Activated CD8-positive, alpha-beta T cell treated with anti-CD3 and anti-CD28 coated beads, Interleukin-2, amount 10 ng/mL, durations not matched to agents 7 days and 5 days (primary cell): ENCODE data around the gene ANKS6. TPM values are rescaled to one million over a fixed set of nuclear protein-coding genes. Genes with fewer than 3 reads are reported as not detected.
"Not testable (repeated sequence)": the region's sequence is repeated elsewhere in the genome, so short reads cannot be mapped to it uniquely, and the experiment has no call there.

Source experiments
- ATAC-seq: fragments of 150-1000 bp; cut with Tn5 transposase; one replicate; pipeline ENCODE4 v1.10.0; 2021; ENCODE audit warnings: moderate library complexity
- CTCF ChIA-PET: fragments of 350-600 bp; sonication (Branson Sonifier 250); formaldehyde crosslinking; loops from one replicate; lab custom pipeline; 2021; ENCODE audit warnings: antibody characterized with exemption; lab: Charles Lee
- POLR2A ChIA-PET: fragments of 350-600 bp; sonication (Branson Sonifier 250); formaldehyde crosslinking; loops from one replicate; lab custom pipeline; 2021; ENCODE audit warnings: antibody characterized with exemption; lab: Charles Lee
- DNase-seq: peaks from one replicate; pipeline ENCODE4 v3.0.0-alpha.2; 2020
- H3K27ac Mint-ChIP-seq: one replicate; pipeline ENCODE4 v1.8.0; 2021; ENCODE audit warnings: mild to moderate bottlenecking, mixed read lengths
- H3K27me3 Mint-ChIP-seq: one replicate; pipeline ENCODE4 v1.8.0; 2021; ENCODE audit warnings: low read depth, mixed read lengths
- H3K36me3 Mint-ChIP-seq: one replicate; pipeline ENCODE4 v1.8.0; 2021; ENCODE audit warnings: low read depth, mixed read lengths
- H3K4me1 Mint-ChIP-seq: one replicate; pipeline ENCODE4 v1.8.0; 2021; ENCODE audit warnings: low read depth, mixed read lengths
- H3K4me3 Mint-ChIP-seq: one replicate; pipeline ENCODE4 v1.8.0; 2021; ENCODE audit warnings: mild to moderate bottlenecking, mixed read lengths
- H3K9me3 Mint-ChIP-seq: one replicate; pipeline ENCODE4 v1.8.0; 2022; ENCODE audit warnings: mixed read lengths; ENCODE audit not compliant: insufficient read depth
- total RNA-seq, 2 experiments: library from RNA; stranded (reverse); gene quantifications; one replicate each; pipeline ENCODE4 v1.2.3, GENCODE V29; 2021

The ANKS6 gene
- total RNA-seq, 2 experiments from 2014 or later: 3.8 to 5.8 TPM

DNA sequence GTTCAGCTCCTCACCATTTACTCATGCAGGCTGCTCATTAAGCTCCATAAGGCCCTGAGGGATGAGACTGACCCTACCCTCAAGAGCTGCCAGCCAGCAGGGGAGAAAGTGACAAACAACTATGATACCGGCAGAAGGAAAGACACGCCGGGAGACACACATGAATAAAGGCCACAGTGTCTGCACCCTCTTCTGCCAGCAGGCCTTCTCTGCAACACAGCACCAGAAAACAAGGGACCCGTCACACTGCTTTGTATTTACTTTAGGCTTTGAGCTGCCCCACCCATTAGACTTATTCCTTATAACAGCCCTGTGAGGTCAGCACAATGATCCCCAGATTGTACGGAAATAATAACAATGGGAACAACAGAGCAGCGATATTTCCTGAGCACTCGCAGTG is 94.8 kb downstream of the ANKS6 start:
- Mint-ChIP-seq H3K4me1 (no peaks in the 10 kb centered on the region), H3K27ac (no peak overlapping the region), H3K36me3 (no peaks in the 10 kb centered on the region), H3K27me3 (peaks cover 31% of the 10 kb centered on the region), H3K4me3 (no peak overlapping the region), H3K9me3 (no peaks in the 10 kb centered on the region)
- ATAC-seq (no peak), DNase-seq (no peak)
- CTCF ChIA-PET: no interaction called here
- POLR2A ChIA-PET: no interaction called here

DNA sequence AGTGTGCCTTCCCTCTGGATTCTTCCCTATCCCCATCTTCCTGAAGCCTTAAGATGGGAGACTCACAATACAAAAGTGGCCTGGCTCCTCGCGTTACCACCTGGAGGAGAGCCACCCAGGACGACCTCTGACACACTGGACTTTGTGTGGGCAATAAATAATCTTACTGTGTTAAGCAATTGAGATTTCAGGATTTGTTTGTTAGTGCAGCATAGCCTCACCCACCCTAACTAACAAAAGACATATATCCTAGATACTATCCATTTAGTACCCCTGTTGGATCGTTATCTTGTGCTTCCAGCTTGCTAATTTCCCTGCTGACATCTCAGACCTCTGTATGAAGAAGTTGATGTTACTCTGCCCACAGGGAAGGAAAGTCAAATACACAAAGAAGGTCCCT is 95.6 kb downstream of the ANKS6 start:
- H3K4me3 Mint-ChIP-seq: no peak overlapping the region
- no peaks in the 10 kb centered on the region for H3K9me3 Mint-ChIP-seq
- ChIA-PET POLR2A (no interaction called here), CTCF (no interaction called here)
- no peaks in the 10 kb centered on the region for H3K4me1 Mint-ChIP-seq
- H3K36me3 Mint-ChIP-seq: no peaks in the 10 kb centered on the region
- no peak overlapping the region for H3K27ac Mint-ChIP-seq
- ATAC-seq (no peak), DNase-seq (no peak)
- H3K27me3 Mint-ChIP-seq: peaks cover 26% of the 10 kb centered on the region

DNA sequence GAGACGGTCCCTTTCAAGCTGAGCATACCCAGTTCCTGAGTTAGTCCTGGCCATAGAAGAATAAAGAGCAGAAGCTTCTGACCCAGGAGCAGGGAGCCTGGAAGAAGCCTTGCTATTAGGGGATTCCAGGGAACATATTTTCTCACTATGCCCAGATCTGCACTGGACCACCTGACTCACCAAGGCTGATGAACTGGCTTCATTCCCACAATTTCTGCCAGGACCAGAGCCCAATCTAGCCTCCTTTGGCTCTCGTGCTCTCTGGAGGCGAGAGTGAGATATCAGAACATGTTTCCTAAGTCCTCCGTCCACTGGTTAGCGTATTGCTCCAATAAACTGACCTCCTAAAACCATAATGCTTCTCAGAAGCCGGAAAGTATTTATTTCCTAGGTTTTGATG is 97.5 kb downstream of the ANKS6 start:
- no peak overlapping the region for H3K4me3 Mint-ChIP-seq
- H3K27me3 Mint-ChIP-seq: peaks cover 16% of the 10 kb centered on the region
- H3K27ac Mint-ChIP-seq: no peak overlapping the region
- no peaks in the 10 kb centered on the region for H3K36me3 Mint-ChIP-seq
- H3K4me1 Mint-ChIP-seq: no peaks in the 10 kb centered on the region
- POLR2A ChIA-PET: no interaction called here
- ATAC-seq (no peak), DNase-seq (no peak)
- H3K9me3 Mint-ChIP-seq: no peaks in the 10 kb centered on the region
- CTCF ChIA-PET: no interaction called here

DNA sequence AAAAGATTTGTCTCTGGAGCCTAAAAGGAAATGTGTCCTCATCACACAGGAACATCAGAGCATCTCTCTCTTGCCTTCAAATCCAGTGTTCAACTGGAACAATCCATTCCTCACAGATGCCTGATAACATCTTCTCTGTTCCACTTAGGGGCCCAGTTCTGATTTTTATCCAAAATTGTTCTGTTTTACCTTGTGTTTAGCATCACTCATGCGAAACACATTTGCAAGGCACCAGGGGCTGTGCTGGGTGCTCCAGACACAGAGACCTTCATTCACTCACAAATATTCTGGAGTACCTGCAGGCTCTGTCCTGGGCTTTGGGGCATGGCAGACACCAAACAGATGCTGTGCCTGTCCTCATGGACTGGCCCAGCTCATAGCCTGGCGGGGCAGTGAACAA is 101.4 kb downstream of the ANKS6 start:
- ATAC-seq (no peak), DNase-seq (no peak)
- Mint-ChIP-seq H3K27me3 (peaks cover 11% of the 10 kb centered on the region), H3K9me3 (no peaks in the 10 kb centered on the region), H3K4me1 (no peaks in the 10 kb centered on the region), H3K4me3 (no peak overlapping the region), H3K27ac (no peak overlapping the region), H3K36me3 (no peaks in the 10 kb centered on the region)
- CTCF ChIA-PET: no interaction called here
- POLR2A ChIA-PET: no interaction called here

DNA sequence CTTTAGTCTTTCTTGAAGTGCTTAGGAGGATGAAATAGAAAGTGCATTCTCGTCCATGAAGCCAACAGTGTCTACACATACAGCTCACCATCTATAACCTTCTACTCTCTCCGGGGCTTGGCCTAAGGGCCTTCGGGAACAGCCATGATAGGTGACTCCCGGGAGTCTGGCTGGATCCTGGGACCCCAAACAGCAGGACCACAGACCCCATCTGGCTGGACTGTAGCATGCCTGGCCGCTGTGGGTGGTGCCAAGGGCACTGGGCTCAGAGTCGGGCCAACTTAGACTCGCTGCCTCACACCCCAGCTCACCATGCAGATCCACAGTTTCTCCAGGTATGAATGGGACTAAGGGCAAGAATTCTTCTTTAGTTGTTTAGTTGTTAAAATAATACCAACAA is 104.0 kb downstream of the ANKS6 start:
- no peaks in the 10 kb centered on the region for H3K36me3 Mint-ChIP-seq
- no peaks in the 10 kb centered on the region for H3K4me1 Mint-ChIP-seq
- CTCF ChIA-PET: no interaction called here
- no peak overlapping the region for H3K4me3 Mint-ChIP-seq
- ATAC-seq: no peak
- DNase-seq: no peak
- H3K9me3 Mint-ChIP-seq: no peaks in the 10 kb centered on the region
- POLR2A ChIA-PET: no interaction called here
- H3K27me3 Mint-ChIP-seq: peaks cover 8% of the 10 kb centered on the region
- H3K27ac Mint-ChIP-seq: no peak overlapping the region

DNA sequence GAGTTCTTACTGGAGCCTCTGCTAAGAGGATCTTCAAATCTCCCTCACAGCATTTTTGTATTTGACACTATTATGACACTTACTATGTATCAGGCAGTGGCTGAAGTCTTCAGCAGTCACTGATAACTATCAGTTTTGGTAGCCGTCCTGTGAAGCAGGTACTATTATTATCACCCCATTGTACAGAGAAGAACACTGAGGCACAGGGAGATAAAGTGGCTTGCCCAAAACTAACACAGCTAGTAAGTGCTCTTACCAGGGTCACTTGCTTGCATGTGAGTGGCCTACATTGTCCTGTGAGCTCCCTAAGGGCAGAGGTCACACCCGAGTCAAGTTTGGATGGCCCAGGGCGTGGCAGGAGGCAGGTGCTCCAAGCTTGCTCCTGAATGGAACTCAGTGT is 104.5 kb downstream of the ANKS6 start:
- H3K4me3 Mint-ChIP-seq: no peak overlapping the region
- CTCF ChIA-PET: no interaction called here
- no peaks in the 10 kb centered on the region for H3K9me3 Mint-ChIP-seq
- ATAC-seq (no peak), DNase-seq (no peak)
- H3K27me3 Mint-ChIP-seq: peaks cover 8% of the 10 kb centered on the region
- peaks cover 2% of the 10 kb centered on the region for H3K4me1 Mint-ChIP-seq
- POLR2A ChIA-PET: no interaction called here
- H3K36me3 Mint-ChIP-seq: no peaks in the 10 kb centered on the region
- no peak overlapping the region for H3K27ac Mint-ChIP-seq

DNA sequence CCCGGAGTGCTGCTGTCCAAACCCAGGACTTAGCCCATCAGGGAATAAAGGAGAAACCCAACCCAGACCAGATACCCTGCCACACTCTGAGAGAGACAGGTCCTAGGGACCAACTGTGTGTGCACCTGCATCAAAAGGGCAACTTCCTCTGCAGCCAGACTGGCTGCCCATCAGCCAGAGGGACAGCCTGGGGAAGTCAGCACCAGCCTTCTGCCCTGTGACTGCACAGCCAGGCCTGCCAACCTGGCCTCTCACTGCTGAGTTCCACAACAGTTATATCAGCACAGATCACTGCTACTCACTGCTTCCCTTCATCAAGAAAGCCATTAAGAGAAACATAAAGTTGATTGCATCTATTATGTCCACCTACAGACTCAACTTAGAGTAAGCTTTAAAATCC is 105.7 kb downstream of the ANKS6 start:
- peaks cover 6% of the 10 kb centered on the region for H3K27me3 Mint-ChIP-seq
- no peak overlapping the region for H3K27ac Mint-ChIP-seq
- ChIA-PET CTCF (no interaction called here), POLR2A (no interaction called here)
- no peak for DNase-seq
- no peaks in the 10 kb centered on the region for H3K36me3 Mint-ChIP-seq
- no peaks in the 10 kb centered on the region for H3K9me3 Mint-ChIP-seq
- ATAC-seq: no peak
- H3K4me3 Mint-ChIP-seq: no peak overlapping the region
- H3K4me1 Mint-ChIP-seq: peaks cover 6% of the 10 kb centered on the region

DNA sequence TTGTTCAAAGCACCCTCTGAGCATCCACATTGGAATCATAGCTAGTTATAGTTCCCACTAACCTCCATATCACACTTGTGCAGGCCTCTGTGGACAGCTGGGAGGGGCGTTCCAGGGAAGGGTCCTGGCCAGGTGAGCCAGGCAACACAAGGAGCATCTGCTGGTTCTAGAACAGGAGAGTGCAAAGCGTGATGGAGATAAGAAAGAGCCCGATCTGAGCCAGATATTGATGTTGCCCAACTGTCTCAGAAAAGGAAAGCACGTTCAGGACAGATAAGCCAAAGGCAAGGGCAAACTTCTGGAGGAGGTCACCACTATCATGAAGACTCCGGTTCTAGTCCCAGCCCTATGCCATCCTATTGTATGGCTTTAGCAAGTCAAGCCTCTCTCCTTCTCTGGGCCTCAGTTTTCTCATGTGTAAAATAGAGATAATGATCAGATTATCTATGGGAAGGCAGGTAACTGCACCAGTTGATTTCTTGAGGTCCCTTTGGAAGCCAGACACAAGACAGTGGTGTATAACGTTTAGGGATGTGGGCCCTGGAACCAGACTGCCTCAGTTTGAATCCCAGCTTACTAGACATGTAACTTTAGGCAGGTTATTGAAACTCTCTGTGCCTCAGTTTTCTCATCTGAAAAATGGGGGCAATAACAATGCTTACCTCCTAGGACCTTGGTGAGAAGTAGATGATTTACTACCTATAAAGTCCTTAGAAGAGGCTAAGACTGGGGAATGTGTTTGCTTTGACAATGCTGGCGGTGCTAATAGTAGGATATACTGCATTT is 107.5 kb downstream of the ANKS6 start:
- Mint-ChIP-seq H3K9me3 (no peaks in the 10 kb centered on the region), H3K36me3 (no peaks in the 10 kb centered on the region), H3K4me1 (peaks cover 6% of the 10 kb centered on the region), H3K27me3 (peaks cover 1% of the 10 kb centered on the region), H3K27ac (no peak overlapping the region), H3K4me3 (no peak overlapping the region)
- no peak for DNase-seq
- CTCF ChIA-PET: no interaction called here
- POLR2A ChIA-PET: no interaction called here
- no peak for ATAC-seq

DNA sequence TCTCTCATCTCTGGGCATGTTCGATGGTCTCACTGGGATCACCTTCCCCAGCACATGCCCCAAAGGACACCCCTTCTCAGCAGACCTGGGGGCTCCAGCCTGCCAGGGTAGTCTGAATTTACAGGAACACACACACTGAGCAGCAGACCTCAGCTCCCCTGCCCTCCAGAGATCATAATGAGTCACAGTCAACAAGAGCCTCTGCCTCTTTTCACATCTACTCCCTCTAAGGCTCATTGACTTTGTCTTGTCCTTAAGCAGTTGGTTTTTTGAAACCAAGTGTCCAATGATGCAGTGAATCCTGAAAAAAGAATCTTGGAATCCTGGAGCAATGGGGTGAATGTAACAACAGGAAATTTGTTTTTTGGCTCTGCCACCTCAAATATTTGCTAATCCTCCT is 108.4 kb downstream of the ANKS6 start:
- Mint-ChIP-seq H3K4me3 (no peak overlapping the region), H3K36me3 (no peaks in the 10 kb centered on the region), H3K27me3 (peaks cover 1% of the 10 kb centered on the region), H3K27ac (no peak overlapping the region), H3K4me1 (peaks cover 6% of the 10 kb centered on the region), H3K9me3 (no peaks in the 10 kb centered on the region)
- CTCF ChIA-PET: no interaction called here
- POLR2A ChIA-PET: no interaction called here
- ATAC-seq: no peak
- DNase-seq: no peak

DNA sequence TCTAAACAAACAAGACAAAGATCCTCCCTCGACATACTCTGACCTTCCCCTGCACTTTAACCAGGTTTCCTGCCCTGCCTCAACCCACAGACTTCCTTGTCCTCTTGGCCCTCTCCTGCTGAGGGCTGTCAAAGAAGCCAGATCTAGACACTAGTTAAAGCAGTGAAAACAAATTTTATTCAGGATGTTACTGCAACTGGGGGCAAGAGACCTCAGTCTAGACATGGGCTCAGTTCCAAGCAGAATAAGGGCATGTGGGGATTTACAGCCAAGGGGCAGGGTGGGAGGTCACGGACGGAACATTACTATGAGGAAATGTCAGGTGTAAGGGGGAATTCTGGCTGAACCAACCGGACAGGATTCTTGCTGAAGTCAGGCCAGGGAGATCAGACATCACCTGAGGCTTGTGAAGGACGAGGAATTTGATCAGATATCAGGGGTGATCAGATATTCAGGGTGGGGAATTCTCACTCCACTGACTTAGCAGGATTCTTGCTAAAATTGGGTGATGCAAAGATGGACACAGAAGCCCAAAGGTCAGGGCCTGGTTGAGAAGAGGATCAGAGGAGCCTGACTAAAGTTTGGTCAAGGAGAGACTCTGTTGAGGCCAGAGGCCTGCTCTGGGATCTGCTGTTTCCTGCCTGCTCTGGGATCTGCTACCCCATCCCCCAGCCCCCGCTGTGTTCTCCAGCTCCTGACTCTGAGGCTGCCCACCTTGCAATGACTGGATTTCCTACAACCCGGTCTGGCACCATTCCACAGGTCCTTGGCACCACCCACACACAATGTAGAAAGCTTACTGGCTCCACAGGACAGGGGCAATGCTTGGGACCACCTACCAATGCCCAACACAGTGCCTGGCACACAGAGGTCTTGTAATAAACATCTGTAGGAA is 109.1 kb downstream of the ANKS6 start:
- Mint-ChIP-seq H3K4me1 (peaks cover 6% of the 10 kb centered on the region), H3K4me3 (no peak overlapping the region), H3K36me3 (no peaks in the 10 kb centered on the region), H3K27ac (no peak overlapping the region), H3K9me3 (no peaks in the 10 kb centered on the region), H3K27me3 (peaks cover 1% of the 10 kb centered on the region)
- ChIA-PET POLR2A (no interaction called here), CTCF (no interaction called here)
- DNase-seq: no peak
- ATAC-seq: no peak

DNA sequence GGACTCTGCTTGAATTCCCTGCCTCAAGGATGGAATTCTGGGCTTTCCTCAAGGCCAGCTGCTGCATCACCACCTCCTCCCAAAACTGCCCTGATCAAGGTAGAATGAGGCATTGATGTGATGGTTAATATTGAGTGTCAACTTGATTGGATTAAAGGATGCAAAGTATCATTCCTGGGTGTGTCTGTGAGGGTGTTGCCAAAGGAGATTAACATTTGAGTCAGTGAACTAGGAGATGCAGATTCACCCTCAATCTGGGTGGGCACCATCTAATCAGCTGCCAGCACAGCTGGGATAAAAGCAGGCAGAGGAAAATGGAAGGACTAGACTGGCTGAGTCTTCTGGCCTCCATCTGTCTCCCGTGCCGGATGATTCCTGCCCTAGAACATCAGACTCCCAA is 111.5 kb downstream of the ANKS6 start:
- POLR2A ChIA-PET: not testable (repeated sequence)

More for the DNA sequence above, 111.5 kb downstream of the ANKS6 start:
- H3K9me3 Mint-ChIP-seq, H3K36me3 Mint-ChIP-seq, H3K27me3 Mint-ChIP-seq, H3K27ac Mint-ChIP-seq, DNase-seq, H3K4me1 Mint-ChIP-seq, ATAC-seq, CTCF ChIA-PET, H3K4me3 Mint-ChIP-seq: not testable (repeated sequence)
